ENCODE data around the gene MAGI1.
"Not testable (repeated sequence)": the region's sequence is repeated elsewhere in the genome, so short reads cannot be mapped to it uniquely, and the experiment has no call there.

The MAGI1 gene

GRCh38 chr3:65607965-65608460 is 430.7 kb downstream of the MAGI1 start:
- not testable (repeated sequence) for DNase-seq

- DNase-seq: no peak
These were observed 431.6 kb downstream of the MAGI1 start for GRCh38 chr3:65607101-65607500.

- no peak for DNase-seq
These were observed 432.8 kb downstream of the MAGI1 start for GRCh38 chr3:65605876-65606432.

- no peak for DNase-seq
These were observed 433.7 kb downstream of the MAGI1 start for GRCh38 chr3:65604863-65605526.

- DNase-seq: no peak
These were observed 435.1 kb downstream of the MAGI1 start for GRCh38 chr3:65603631-65604030.

GRCh38 chr3:65600888-65601287 is 437.8 kb downstream of the MAGI1 start:
- DNase-seq: no peak

- DNase-seq: no peak
These were observed 440.7 kb downstream of the MAGI1 start for GRCh38 chr3:65597952-65598413.

GRCh38 chr3:65597226-65597951 is 441.3 kb downstream of the MAGI1 start:
- DNase-seq: no peak

- no peak for DNase-seq
These were observed 442.0 kb downstream of the MAGI1 start for GRCh38 chr3:65596571-65597225.

- no peak for DNase-seq
These were observed 442.8 kb downstream of the MAGI1 start for GRCh38 chr3:65596029-65596300.

GRCh38 chr3:65595222-65596028 is 443.3 kb downstream of the MAGI1 start:
- no peak for DNase-seq

- DNase-seq: no peak
These were observed 444.7 kb downstream of the MAGI1 start for GRCh38 chr3:65593780-65594752.

GRCh38 chr3:65591313-65591712 is 447.4 kb downstream of the MAGI1 start:
- DNase-seq: no peak

- DNase-seq: no peak
These were observed 449.8 kb downstream of the MAGI1 start for GRCh38 chr3:65588884-65589283.

- no peak for DNase-seq
These were observed 450.9 kb downstream of the MAGI1 start for GRCh38 chr3:65587650-65588439.

GRCh38 chr3:65584913-65585312 is 453.8 kb downstream of the MAGI1 start:
- DNase-seq: no peak

- no peak for DNase-seq
These were observed 454.7 kb downstream of the MAGI1 start for GRCh38 chr3:65584002-65584401.

- no peak for DNase-seq
These were observed 455.5 kb downstream of the MAGI1 start for GRCh38 chr3:65583188-65583587.

GRCh38 chr3:65582012-65582717 is 456.6 kb downstream of the MAGI1 start:
- DNase-seq: no peak

- DNase-seq: no peak
These were observed 457.4 kb downstream of the MAGI1 start for GRCh38 chr3:65581313-65581712.

Measured in activated gamma-delta T cell treated with Interleukin-2 at 50 U/mL for 16 hours (primary cell).